SK-N-SH (cell line): ENCODE measurements around the gene ISL1. TPM values are rescaled to one million over a fixed set of nuclear protein-coding genes. Genes with fewer than 3 reads are reported as not detected.

Experiments used
- CTCF ChIA-PET: fragments of 300-600, 350-600 bp; formaldehyde crosslinking; extraction: SDS; loops from one replicate; lab custom pipeline; 2021; lab: Yijun Ruan, JAX
- POLR2A ChIA-PET: fragments of 350-600 bp; sonication (Branson Sonifier 250); formaldehyde crosslinking; extraction: SDS; loops from one replicate; lab custom pipeline; 2020; ENCODE audit warnings: antibody characterized with exemption, inconsistent platforms; lab: Yijun Ruan, JAX
- DNase-seq: peaks from one replicate; pipeline ENCODE4 v3.0.0; 2012
- H2AFZ ChIP-seq: fragments of 200-600 bp; sonication (generic); 2 replicates; pipeline ENCODE4 v1.8.1; 2016; ENCODE audit warnings: antibody characterized with exemption, mild to moderate bottlenecking, low read depth
- H3F3A ChIP-seq: fragments of 200-600 bp; sonication (generic); replicated peaks from 2 replicates; pipeline ENCODE3; 2016; ENCODE audit warnings: antibody characterized with exemption, mild to moderate bottlenecking; ENCODE audit not compliant: insufficient read depth
- H3K27ac ChIP-seq, 2 experiments: fragments of 200-500 bp in 1 of 2; fragments of 200-600 bp in 1 of 2; sonication (Bioruptor generic) in 1 of 2; sonication (generic), shearing (Covaris generic) in 1 of 2; 2 replicates each; pipeline versions ENCODE4 v1.5.1 to v1.6.1; 2014 to 2016; ENCODE audit warnings: low read depth in 2 of 2, inconsistent platforms in 1 of 2, low read length in 1 of 2, mild to moderate bottlenecking in 1 of 2, mixed read lengths in 1 of 2
- H3K27me3 ChIP-seq: fragments of 200-600 bp; sonication (generic), shearing (Covaris generic); 2 replicates; pipeline ENCODE4 v1.6.1; 2016; ENCODE audit warnings: mixed run types; ENCODE audit not compliant: insufficient read depth
- H3K36me3 ChIP-seq, 2 experiments: fragments of 200-500 bp in 1 of 2; fragments of 200-600 bp in 1 of 2; sonication (Bioruptor generic) in 1 of 2; sonication (generic) in 1 of 2; replicated peaks in 1 of 2; 2 replicates each; pipeline versions ENCODE3 to v1.5.1; 2014 to 2016; ENCODE audit warnings: low read length in 1 of 2, mild to moderate bottlenecking in 1 of 2; ENCODE audit not compliant: insufficient read depth in 2 of 2, control insufficient read depth in 1 of 2
- H3K4me1 ChIP-seq, 2 experiments: fragments of 200-500 bp in 1 of 2; fragments of 200-600 bp in 1 of 2; sonication (Bioruptor generic) in 1 of 2; sonication (generic), shearing (Covaris generic) in 1 of 2; 2 replicates each; pipeline versions ENCODE4 v1.5.1 to v1.6.1; 2014 to 2016; ENCODE audit warnings: low read depth in 1 of 2, low read length in 1 of 2, mixed run types in 1 of 2; ENCODE audit not compliant: insufficient read depth in 2 of 2, control insufficient read depth in 1 of 2
- H3K4me2 ChIP-seq: fragments of 200-600 bp; sonication (generic), shearing (Covaris generic); 2 replicates; pipeline ENCODE4 v1.6.1; 2017; ENCODE audit warnings: mixed run types
- H3K4me3 ChIP-seq, 2 experiments: fragments of 200-500 bp in 1 of 2; fragments of 200-600 bp in 1 of 2; sonication (Bioruptor generic) in 1 of 2; sonication (generic), shearing (Covaris generic) in 1 of 2; 2 replicates each; pipeline versions ENCODE4 v1.5.1 to v1.8.1; 2014 to 2016; ENCODE audit warnings: low read depth in 2 of 2, inconsistent platforms in 1 of 2, low read length in 1 of 2, mild to moderate bottlenecking in 1 of 2, mixed read lengths in 1 of 2, moderate library complexity in 1 of 2
- H3K79me2 ChIP-seq: fragments of 200-600 bp; sonication (generic); 2 replicates; pipeline ENCODE4 v1.8.1; 2017; ENCODE audit warnings: mild to moderate bottlenecking; ENCODE audit not compliant: insufficient read depth
- H3K9ac ChIP-seq: fragments of 200-600 bp; sonication (generic); 2 replicates; pipeline ENCODE4 v1.6.1; 2017; ENCODE audit warnings: mixed run types
- H3K9me2 ChIP-seq: fragments of 200-600 bp; sonication (generic); 2 replicates; pipeline ENCODE4 v1.6.1; 2017; ENCODE audit warnings: mixed run types
- H3K9me3 ChIP-seq: fragments of 200-600 bp; sonication (generic); 2 replicates; pipeline ENCODE4 v1.6.1; 2017; ENCODE audit warnings: mixed run types, mild to moderate bottlenecking, moderate library complexity
- H4K20me1 ChIP-seq: fragments of 200-600 bp; sonication (generic); 2 replicates; pipeline ENCODE4 v1.6.1; 2017; ENCODE audit warnings: mild to moderate bottlenecking, mixed run types; ENCODE audit not compliant: insufficient read depth
- EZH2phosphoT487 ChIP-seq: fragments of 200-600 bp; sonication (generic); IDR thresholded peaks from 2 replicates; pipeline ENCODE4 v1.6.1; 2017; ENCODE audit warnings: low read depth, mixed run types, mild to moderate bottlenecking, antibody characterized with exemption, moderate library complexity, borderline replicate concordance
- FOSL2 ChIP-seq: IDR thresholded peaks from 2 replicates; pipeline ENCODE4 v1.4.0; 2012; ENCODE audit warnings: low read depth, mild to moderate bottlenecking, moderate library complexity, borderline replicate concordance
- FOXJ3 ChIP-seq: sonication (generic); formaldehyde crosslinking; IDR thresholded peaks from 2 replicates; pipeline ENCODE4 v1.5.1; 2020; ENCODE audit warnings: mild to moderate bottlenecking, missing genetic modification reagents
- GATA2 ChIP-seq: sonication (generic); formaldehyde crosslinking; IDR thresholded peaks from 2 replicates; pipeline ENCODE4 v1.5.0; 2020; ENCODE audit warnings: mild to moderate bottlenecking, missing genetic modification reagents
- MEF2A ChIP-seq: IDR thresholded peaks from 2 replicates; pipeline ENCODE4 v1.4.0; 2012; ENCODE audit warnings: low read depth, borderline replicate concordance
- NFIC ChIP-seq: IDR thresholded peaks from 2 replicates; pipeline ENCODE4 v1.4.0; 2012; ENCODE audit warnings: borderline replicate concordance
- POLR2AphosphoS5 ChIP-seq: IDR thresholded peaks from 2 replicates; pipeline ENCODE4 v1.6.1; 2012; ENCODE audit warnings: low read depth, low read length
- RAD21 ChIP-seq: IDR thresholded peaks from 2 replicates; pipeline ENCODE4 v1.6.1; 2012; ENCODE audit warnings: mild to moderate bottlenecking, low read length
- REST ChIP-seq: IDR thresholded peaks from 2 replicates; pipeline ENCODE4 v1.6.1; 2012; ENCODE audit warnings: mild to moderate bottlenecking, low read depth, low read length, moderate library complexity
- RXRA ChIP-seq: IDR thresholded peaks from 2 replicates; pipeline ENCODE4 v1.4.0; 2012; ENCODE audit warnings: low read depth, mild to moderate bottlenecking, borderline replicate concordance
- SIN3A ChIP-seq: IDR thresholded peaks from 2 replicates; pipeline ENCODE4 v1.6.1; 2012; ENCODE audit warnings: low read depth, mild to moderate bottlenecking, low read length, moderate library complexity, borderline replicate concordance
- SMC3 ChIP-seq: IDR thresholded peaks from 2 replicates; pipeline ENCODE4 v1.6.1; 2012; ENCODE audit warnings: low read depth, low read length, improper control_type of control experiment
- TAF1 ChIP-seq: IDR thresholded peaks from 2 replicates; pipeline ENCODE4 v1.6.1; 2012; ENCODE audit warnings: low read depth, mild to moderate bottlenecking, low read length, moderate library complexity, borderline replicate concordance
- TCF12 ChIP-seq: IDR thresholded peaks from 2 replicates; pipeline ENCODE4 v1.4.0; 2012
- USF1 ChIP-seq: IDR thresholded peaks from 2 replicates; pipeline ENCODE4 v1.4.0; 2012; ENCODE audit warnings: low read depth, borderline replicate concordance
- USF2 ChIP-seq: fragments of 150-350 bp; IDR thresholded peaks from 2 replicates; pipeline ENCODE4 v1.6.1; 2017; ENCODE audit warnings: antibody characterized with exemption, low read length, low read depth, borderline replicate concordance
- WGBS: methylation state at CpG from one replicate; pipeline ENCODE4 v1.1.6; 2017; ENCODE audit warnings: low lambda C conversion rate; 5-methylcytosine and 5-hydroxymethylcytosine counted together
- polyA plus RNA-seq, 3 experiments: library from polyadenylated mRNA; depleted of rRNA; stranded (reverse); fragments of >200 nt; gene quantifications; 2 replicates each; pipeline ENCODE4 v1.2.3, GENCODE V29; 2012

The ISL1 gene
- polyA plus RNA-seq, 1 of the 3 experiments (the other 2 are of a cell fraction): 15.2 TPM

- TF ChIP-seq REST: no peak
- TF ChIP-seq EZH2phosphoT487: no peak
Measured at GRCh38 chr5:51377151-51378060, 5.8 kb upstream of the ISL1 start (continued).

GRCh38 chr5:51378061-51378409, 5.2 kb upstream of the ISL1 start:
- Histone ChIP-seq H3K4me1 (peaks cover 10 to 27% of the 10 kb centered on the region in 2 experiments; a peak in 3 of 4 replicates), H3K9me2 (no peaks in the 10 kb centered on the region), H3K27ac (peak overlapping the region; percentile 76 to 100), H3K27me3 (no peaks in the 10 kb centered on the region), H3K4me3 (peak overlapping the region; percentile 83 to 86), H3K9me3 (no peaks in the 10 kb centered on the region), H2AFZ (peak overlapping the region; percentile 82), H3K9ac (peak overlapping the region; percentile 51; the same call in 1 of the 2 replicates), H3F3A (no peaks in the 10 kb centered on the region), H3K36me3 (peaks cover 0 to 18% of the 10 kb centered on the region in 2 experiments), H3K4me2 (peak overlapping the region; percentile 85), H4K20me1 (no peaks in the 10 kb centered on the region), H3K79me2 (peaks cover 38% of the 10 kb centered on the region)
- no peak for DNase-seq
- ChIA-PET POLR2A (interaction anchor here (0.7 to 15.0 kb wide), 12 partner anchors 10 to 1187 kb away, joined by 3 to 437 read pairs (median 4); no protein-coding TSS in a partner anchor), CTCF (interaction anchor here (0.6 to 14.4 kb wide), 10 partner anchors 10 to 978 kb away, joined by 3 to 303 read pairs (median 6); no protein-coding TSS in a partner anchor)
- 11% methylated on average over 8 of the region's 12 CpGs for WGBS
- TF ChIP-seq TAF1: 0 out of 2 replicates have a peak, but pooled peaks have one; percentile 6
- 0 out of 2 replicates have a peak, but pooled peaks have one; percentile 7 for TF ChIP-seq POLR2AphosphoS5
- TF ChIP-seq SMC3: no peak

GRCh38 chr5:51378448-51379330, 4.6 kb upstream of the ISL1 start:
- Histone ChIP-seq H3K79me2 (peaks cover 42% of the 10 kb centered on the region), H2AFZ (peak overlapping the region; percentile 82), H3K4me1 (peaks cover 10 to 25% of the 10 kb centered on the region in 2 experiments; a peak in 3 of 4 replicates), H3K4me3 (peak overlapping the region; percentile 83 to 86), H3F3A (no peaks in the 10 kb centered on the region), H3K9me2 (no peaks in the 10 kb centered on the region), H3K27me3 (no peaks in the 10 kb centered on the region), H3K9me3 (no peaks in the 10 kb centered on the region), H3K36me3 (peaks cover 0 to 16% of the 10 kb centered on the region in 2 experiments), H3K27ac (peak overlapping the region; percentile 76 to 100), H3K4me2 (peak overlapping the region; percentile 85), H4K20me1 (no peaks in the 10 kb centered on the region), H3K9ac (peak overlapping the region; percentile 51; the same call in 1 of the 2 replicates)
- WGBS: under 1% methylated on average over 35 of the region's 37 CpGs
- ChIA-PET POLR2A (interaction anchor here (0.7 to 15.0 kb wide), 13 partner anchors 9 to 1186 kb away, joined by 3 to 437 read pairs (median 5); no protein-coding TSS in a partner anchor), CTCF (interaction anchor here (0.6 to 14.4 kb wide), 14 partner anchors 9 to 978 kb away, joined by 3 to 303 read pairs (median 4); no protein-coding TSS in a partner anchor)
- peak; percentile 58 for DNase-seq
- TF ChIP-seq FOXJ3 (no peak), SIN3A (no peak), NFIC (no peak; the same call in 1 of the 2 replicates), USF2 (no peak), RAD21 (no peak), FOSL2 (no peak), TCF12 (peak; percentile 20; the same call in 1 of the 2 replicates), USF1 (no peak), MEF2A (no peak), EZH2phosphoT487 (no peak), GATA2 (CRISPR knock-in tag) (no peak), RXRA (peak; percentile 71; the same call in 1 of the 2 replicates)
